Neural progenitor cell (in vitro differentiated cells): Measurements from ENCODE around the gene AOC2. TPM values are rescaled to one million over a fixed set of nuclear protein-coding genes. Genes with fewer than 3 reads are reported as not detected.
"Not testable (repeated sequence)": the region's sequence is repeated elsewhere in the genome, so short reads cannot be mapped to it uniquely, and the experiment has no call there.

Source experiments
- DNase-seq: peaks from one replicate; pipeline ENCODE4 v3.0.0-alpha.2; 2016; ENCODE audit warnings: low spot score
- H2AFZ ChIP-seq: fragments of 200-600 bp; sonication (generic); replicated peaks from 2 replicates; pipeline ENCODE4 v1.6.1; 2016; ENCODE audit warnings: antibody characterized with exemption
- H3F3A ChIP-seq: fragments of 200-600 bp; sonication (generic); 2 replicates; pipeline ENCODE4 v1.6.1; 2016; ENCODE audit warnings: antibody characterized with exemption, low read depth
- H3K27ac ChIP-seq: fragments of 200-600 bp; sonication (generic); 2 replicates; pipeline ENCODE4 v1.5.1; 2016; ENCODE audit warnings: mild to moderate bottlenecking
- H3K27me3 ChIP-seq: fragments of 200-600 bp; sonication (generic); 2 replicates; pipeline ENCODE4 v1.6.1; 2016; ENCODE audit warnings: mild to moderate bottlenecking, moderate library complexity
- H3K36me3 ChIP-seq: fragments of 200-600 bp; sonication (generic); 2 replicates; pipeline ENCODE4 v1.5.1; 2016
- H3K4me1 ChIP-seq: fragments of 200-600 bp; sonication (generic); 2 replicates; pipeline ENCODE4 v1.6.1; 2016; ENCODE audit warnings: mixed run types
- H3K4me2 ChIP-seq: fragments of 200-600 bp; sonication (generic); 2 replicates; pipeline ENCODE4 v1.6.1; 2016
- H3K4me3 ChIP-seq: fragments of 200-600 bp; sonication (generic); 2 replicates; pipeline ENCODE4 v1.5.1; 2016
- H3K79me2 ChIP-seq: fragments of 200-600 bp; sonication (generic); 2 replicates; pipeline ENCODE4 v1.6.1; 2016; ENCODE audit warnings: low read depth
- H3K9ac ChIP-seq: fragments of 200-600 bp; sonication (generic); 2 replicates; pipeline ENCODE4 v1.6.1; 2016
- H3K9me3 ChIP-seq: fragments of 200-600 bp; sonication (generic); 2 replicates; pipeline ENCODE4 v1.5.1; 2016; ENCODE audit warnings: low read depth
- H4K20me1 ChIP-seq: fragments of 200-600 bp; sonication (generic); 2 replicates; pipeline ENCODE4 v1.6.1; 2016; ENCODE audit warnings: low read depth
- H3K27ac Mint-ChIP-seq: 3 replicates; pipeline ENCODE4 v1.8.0; 2021; ENCODE audit warnings: mixed read lengths
- H3K27me3 Mint-ChIP-seq: 2 replicates; pipeline ENCODE4 v1.8.0; 2022; ENCODE audit warnings: low read depth, mild to moderate bottlenecking, inconsistent platforms, moderate library complexity, mixed read lengths; ENCODE audit not compliant: insufficient read depth
- H3K36me3 Mint-ChIP-seq: 3 replicates; pipeline ENCODE4 v1.8.0; 2021; ENCODE audit warnings: mixed read lengths
- H3K4me1 Mint-ChIP-seq: 3 replicates; pipeline ENCODE4 v1.8.0; 2021; ENCODE audit warnings: mixed read lengths
- H3K4me3 Mint-ChIP-seq: 3 replicates; pipeline ENCODE4 v1.8.0; 2021; ENCODE audit warnings: mild to moderate bottlenecking, moderate library complexity, mixed read lengths
- H3K9me3 Mint-ChIP-seq: 3 replicates; pipeline ENCODE4 v1.8.0; 2020; ENCODE audit warnings: mixed read lengths
- EZH2 ChIP-seq: fragments of 200-600 bp; sonication (generic); IDR thresholded peaks from 2 replicates; pipeline ENCODE4 v1.6.1; 2017; ENCODE audit warnings: antibody characterized with exemption, mild to moderate bottlenecking, moderate library complexity
- EZH2phosphoT487 ChIP-seq: fragments of 200-600 bp; sonication (generic); IDR thresholded peaks from 2 replicates; pipeline ENCODE4 v1.6.1; 2017; ENCODE audit warnings: antibody characterized with exemption
- total RNA-seq: library from RNA; depleted of rRNA; stranded (reverse); fragments of >200 nt; gene quantifications from 2 replicates; pipeline ENCODE4 v1.2.3, GENCODE V29; 2015; ENCODE audit warnings: low replicate concordance
- TF ChIP-seq, protein P1 (sequence below): fragments of 200-600 bp; sonication (generic); IDR thresholded peaks from 2 replicates; pipeline ENCODE4 v1.5.1; 2017; ENCODE audit warnings: antibody characterized with exemption, mild to moderate bottlenecking

Gene AOC2
- total RNA-seq, 1 donor from 2014 or later: 1.2 TPM

DNA sequence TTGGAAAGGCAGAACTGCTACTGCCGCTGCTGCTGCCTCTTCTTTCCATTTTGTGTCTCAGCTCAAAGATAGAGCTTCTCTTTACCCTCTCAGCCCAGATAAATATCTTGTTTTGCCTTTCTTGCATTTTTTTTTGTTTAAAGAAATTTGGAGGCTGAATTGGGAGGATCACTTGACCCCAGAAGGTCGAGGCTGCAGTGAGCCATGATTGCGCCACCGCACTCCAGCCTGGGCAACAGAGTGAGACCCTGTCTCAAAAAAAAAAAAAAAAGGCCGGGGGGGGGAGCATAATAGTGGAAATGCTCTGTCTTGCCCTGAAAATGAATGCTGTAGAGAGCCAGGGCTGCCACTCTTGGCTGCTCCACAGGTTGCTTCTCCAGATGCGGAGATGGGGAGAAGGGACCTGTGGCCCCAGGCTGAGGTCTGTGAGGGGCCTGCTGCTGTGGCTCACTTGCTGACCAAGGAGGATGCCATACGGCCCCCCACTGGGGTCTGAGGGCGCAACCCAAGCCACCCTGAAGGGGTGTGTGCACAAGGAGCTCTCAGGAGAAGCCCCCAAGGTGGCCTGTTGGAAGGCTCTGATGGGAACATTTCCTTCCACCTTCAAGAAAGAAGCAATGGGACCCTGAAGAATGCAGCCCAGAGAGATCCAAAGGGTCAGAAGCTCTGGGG lies 34.7 kb downstream of the AOC2 start:
- Histone ChIP-seq H3K36me3 (no peaks in the 10 kb centered on the region), H3K9ac (no peak overlapping the region), H3F3A (no peaks in the 10 kb centered on the region), H3K4me1 (no peaks in the 10 kb centered on the region), H2AFZ (no peak overlapping the region), H3K9me3 (no peaks in the 10 kb centered on the region), H3K79me2 (no peaks in the 10 kb centered on the region), H3K4me2 (no peak overlapping the region), H3K27ac (no peak overlapping the region), H3K4me3 (no peak overlapping the region), H4K20me1 (no peaks in the 10 kb centered on the region), H3K27me3 (peaks cover 24% of the 10 kb centered on the region)
- Mint-ChIP-seq H3K27me3 (peaks cover 9% of the 10 kb centered on the region), H3K4me1 (peaks cover 8% of the 10 kb centered on the region), H3K4me3 (no peak overlapping the region), H3K9me3 (no peaks in the 10 kb centered on the region), H3K36me3 (no peaks in the 10 kb centered on the region), H3K27ac (no peak overlapping the region)
- no peak for DNase-seq
- TF ChIP-seq, protein P1, sequence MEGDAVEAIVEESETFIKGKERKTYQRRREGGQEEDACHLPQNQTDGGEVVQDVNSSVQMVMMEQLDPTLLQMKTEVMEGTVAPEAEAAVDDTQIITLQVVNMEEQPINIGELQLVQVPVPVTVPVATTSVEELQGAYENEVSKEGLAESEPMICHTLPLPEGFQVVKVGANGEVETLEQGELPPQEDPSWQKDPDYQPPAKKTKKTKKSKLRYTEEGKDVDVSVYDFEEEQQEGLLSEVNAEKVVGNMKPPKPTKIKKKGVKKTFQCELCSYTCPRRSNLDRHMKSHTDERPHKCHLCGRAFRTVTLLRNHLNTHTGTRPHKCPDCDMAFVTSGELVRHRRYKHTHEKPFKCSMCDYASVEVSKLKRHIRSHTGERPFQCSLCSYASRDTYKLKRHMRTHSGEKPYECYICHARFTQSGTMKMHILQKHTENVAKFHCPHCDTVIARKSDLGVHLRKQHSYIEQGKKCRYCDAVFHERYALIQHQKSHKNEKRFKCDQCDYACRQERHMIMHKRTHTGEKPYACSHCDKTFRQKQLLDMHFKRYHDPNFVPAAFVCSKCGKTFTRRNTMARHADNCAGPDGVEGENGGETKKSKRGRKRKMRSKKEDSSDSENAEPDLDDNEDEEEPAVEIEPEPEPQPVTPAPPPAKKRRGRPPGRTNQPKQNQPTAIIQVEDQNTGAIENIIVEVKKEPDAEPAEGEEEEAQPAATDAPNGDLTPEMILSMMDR: no peak
- no peak for TF ChIP-seq EZH2
- no peak for TF ChIP-seq EZH2phosphoT487

DNA sequence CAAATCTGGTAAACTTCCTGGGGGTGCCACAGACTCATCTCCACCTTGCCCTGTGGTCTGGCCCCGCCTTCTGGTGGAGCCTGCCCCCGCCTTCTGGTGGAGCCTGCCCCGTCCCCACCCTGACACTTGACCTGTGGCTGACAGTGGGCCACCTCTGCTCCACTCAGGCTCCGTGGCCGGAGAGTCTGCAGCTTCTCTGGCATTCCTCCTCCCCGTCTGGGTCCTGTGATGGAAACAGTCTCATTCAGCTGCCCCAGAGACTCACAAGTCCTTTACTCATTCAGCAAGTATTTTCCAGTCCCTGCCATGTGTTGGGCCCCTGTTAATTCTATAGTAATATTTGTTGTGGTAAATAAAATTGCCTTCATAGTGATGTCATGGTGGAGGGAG lies 35.2 kb downstream of the AOC2 start:
- Mint-ChIP-seq H3K4me3 (no peak overlapping the region), H3K9me3 (no peaks in the 10 kb centered on the region), H3K27me3 (peaks cover 9% of the 10 kb centered on the region), H3K36me3 (no peaks in the 10 kb centered on the region), H3K4me1 (peaks cover 8% of the 10 kb centered on the region), H3K27ac (no peak overlapping the region)
- H3K36me3 ChIP-seq: no peaks in the 10 kb centered on the region
- no peak overlapping the region for H3K9ac ChIP-seq
- no peaks in the 10 kb centered on the region for H3K9me3 ChIP-seq
- no peaks in the 10 kb centered on the region for H3K79me2 ChIP-seq
- H3K27ac ChIP-seq: no peak overlapping the region
- H4K20me1 ChIP-seq: no peaks in the 10 kb centered on the region
- no peak overlapping the region for H3K4me2 ChIP-seq
- DNase-seq: no peak
- no peak overlapping the region for H2AFZ ChIP-seq
- TF ChIP-seq, protein P1: no peak
- no peak for TF ChIP-seq EZH2
- no peak for TF ChIP-seq EZH2phosphoT487
- no peak overlapping the region for H3K4me3 ChIP-seq
- no peaks in the 10 kb centered on the region for H3K4me1 ChIP-seq
- H3K27me3 ChIP-seq: peaks cover 24% of the 10 kb centered on the region
- H3F3A ChIP-seq: no peaks in the 10 kb centered on the region

DNA sequence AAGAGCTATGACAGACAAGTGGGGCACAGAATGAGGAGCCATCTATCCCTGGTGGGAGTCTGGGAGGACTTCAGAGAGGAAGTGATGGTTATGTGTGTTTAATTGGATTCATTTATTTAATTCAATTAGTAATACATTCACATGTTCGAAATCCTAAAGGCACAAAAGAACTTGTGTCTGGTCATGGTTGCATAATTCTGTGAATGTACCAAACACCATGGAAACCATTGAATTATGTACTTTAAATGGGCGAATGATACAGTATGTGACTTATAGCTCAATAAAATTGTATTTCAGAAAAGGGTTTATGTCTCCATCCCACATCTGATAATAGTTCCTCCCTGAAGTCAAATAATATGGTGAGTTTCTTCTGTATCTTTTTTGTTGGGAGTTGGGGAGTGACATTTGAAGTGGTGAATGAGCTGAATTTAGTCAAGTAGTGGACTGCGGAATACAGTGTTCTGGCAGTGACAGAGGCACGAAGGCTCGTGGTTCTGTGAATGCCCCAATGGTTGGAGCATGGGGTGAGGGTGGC lies 36.5 kb downstream of the AOC2 start:
- Mint-ChIP-seq H3K36me3 (no peaks in the 10 kb centered on the region), H3K4me3 (no peak overlapping the region), H3K27ac (no peak overlapping the region), H3K9me3 (no peaks in the 10 kb centered on the region), H3K27me3 (peaks cover 11% of the 10 kb centered on the region), H3K4me1 (peaks cover 8% of the 10 kb centered on the region)
- no peaks in the 10 kb centered on the region for H3F3A ChIP-seq
- no peak overlapping the region for H3K27ac ChIP-seq
- DNase-seq: no peak
- H3K9me3 ChIP-seq: no peaks in the 10 kb centered on the region
- H3K9ac ChIP-seq: no peak overlapping the region
- no peak overlapping the region for H2AFZ ChIP-seq
- H3K4me3 ChIP-seq: no peak overlapping the region
- H3K79me2 ChIP-seq: no peaks in the 10 kb centered on the region
- H3K27me3 ChIP-seq: peaks cover 24% of the 10 kb centered on the region
- TF ChIP-seq, protein P1: no peak
- TF ChIP-seq EZH2 (no peak), EZH2phosphoT487 (no peak)
- no peaks in the 10 kb centered on the region for H3K36me3 ChIP-seq
- no peaks in the 10 kb centered on the region for H3K4me1 ChIP-seq
- H3K4me2 ChIP-seq: no peak overlapping the region
- H4K20me1 ChIP-seq: no peaks in the 10 kb centered on the region

DNA sequence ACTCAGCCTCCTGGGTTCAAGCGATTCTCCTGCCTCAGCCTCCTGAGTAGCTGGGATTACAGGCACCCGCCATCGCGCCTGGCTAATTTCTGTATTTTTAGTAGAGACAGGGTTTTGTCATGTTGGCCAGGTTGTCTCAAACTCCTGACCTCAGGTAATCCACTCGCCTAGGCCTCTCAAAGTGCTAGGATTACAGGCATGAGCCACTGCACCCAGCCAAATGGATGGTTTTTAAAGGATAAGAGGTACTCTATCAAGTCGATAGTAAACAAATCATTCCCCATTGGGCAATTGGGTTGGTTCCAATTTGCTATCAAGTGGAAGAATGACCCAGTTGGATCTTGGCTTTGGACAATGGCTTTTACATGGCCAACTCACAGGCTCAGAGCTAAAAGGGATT lies 37.3 kb downstream of the AOC2 start:
- not testable (repeated sequence) for H3K4me2 ChIP-seq, H3K27ac ChIP-seq, H3K27me3 Mint-ChIP-seq, H3K27ac Mint-ChIP-seq, H3K9me3 ChIP-seq, H3K4me3 ChIP-seq, H3K4me3 Mint-ChIP-seq, H3K9me3 Mint-ChIP-seq, H3K4me1 Mint-ChIP-seq, H4K20me1 ChIP-seq, H3K36me3 Mint-ChIP-seq, H3F3A ChIP-seq, DNase-seq, H3K9ac ChIP-seq, H3K4me1 ChIP-seq, H2AFZ ChIP-seq, H3K36me3 ChIP-seq, H3K79me2 ChIP-seq
- peaks cover 22% of the 10 kb centered on the region for H3K27me3 ChIP-seq
